ENCODE results near the gene ADGRB2.

DNA sequence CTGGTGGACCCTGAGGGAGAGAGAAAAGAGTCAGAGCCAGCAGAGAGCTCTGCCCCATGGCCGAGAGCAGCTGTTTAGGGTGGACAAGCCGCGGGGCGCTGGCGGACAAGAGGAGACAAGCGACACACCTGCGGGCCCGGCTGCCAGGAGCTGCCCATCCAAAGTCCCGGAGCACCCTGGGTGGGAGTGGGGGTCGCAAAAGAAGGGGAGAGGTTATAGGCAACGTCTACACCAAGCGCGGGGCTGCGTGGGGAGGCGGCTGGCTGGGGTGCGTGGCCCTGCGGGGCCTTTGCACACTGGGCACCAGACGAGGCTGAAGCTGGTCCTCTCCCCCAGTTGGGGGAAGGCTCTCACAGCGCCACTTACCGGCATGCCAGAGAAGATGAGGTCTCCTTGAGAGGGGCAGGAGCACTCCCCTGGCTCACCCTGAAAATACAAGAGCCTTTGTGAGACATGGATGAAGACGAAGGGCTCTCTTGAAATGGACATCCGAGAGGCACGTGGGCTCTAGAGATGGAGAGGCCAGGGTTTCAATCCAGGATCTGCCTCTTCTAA, 84.4 kb downstream of the ADGRB2 start:
- TF ChIP-seq, protein P1, sequence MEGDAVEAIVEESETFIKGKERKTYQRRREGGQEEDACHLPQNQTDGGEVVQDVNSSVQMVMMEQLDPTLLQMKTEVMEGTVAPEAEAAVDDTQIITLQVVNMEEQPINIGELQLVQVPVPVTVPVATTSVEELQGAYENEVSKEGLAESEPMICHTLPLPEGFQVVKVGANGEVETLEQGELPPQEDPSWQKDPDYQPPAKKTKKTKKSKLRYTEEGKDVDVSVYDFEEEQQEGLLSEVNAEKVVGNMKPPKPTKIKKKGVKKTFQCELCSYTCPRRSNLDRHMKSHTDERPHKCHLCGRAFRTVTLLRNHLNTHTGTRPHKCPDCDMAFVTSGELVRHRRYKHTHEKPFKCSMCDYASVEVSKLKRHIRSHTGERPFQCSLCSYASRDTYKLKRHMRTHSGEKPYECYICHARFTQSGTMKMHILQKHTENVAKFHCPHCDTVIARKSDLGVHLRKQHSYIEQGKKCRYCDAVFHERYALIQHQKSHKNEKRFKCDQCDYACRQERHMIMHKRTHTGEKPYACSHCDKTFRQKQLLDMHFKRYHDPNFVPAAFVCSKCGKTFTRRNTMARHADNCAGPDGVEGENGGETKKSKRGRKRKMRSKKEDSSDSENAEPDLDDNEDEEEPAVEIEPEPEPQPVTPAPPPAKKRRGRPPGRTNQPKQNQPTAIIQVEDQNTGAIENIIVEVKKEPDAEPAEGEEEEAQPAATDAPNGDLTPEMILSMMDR (IDR thresholded peaks at IDR 0.05): no peak
- TF ChIP-seq POLR2A (IDR thresholded peaks at IDR 0.05): no peak

Measured in sigmoid colon (tissue), 3 donors.